Measurements from ENCODE around the gene CUBN.

DNA sequence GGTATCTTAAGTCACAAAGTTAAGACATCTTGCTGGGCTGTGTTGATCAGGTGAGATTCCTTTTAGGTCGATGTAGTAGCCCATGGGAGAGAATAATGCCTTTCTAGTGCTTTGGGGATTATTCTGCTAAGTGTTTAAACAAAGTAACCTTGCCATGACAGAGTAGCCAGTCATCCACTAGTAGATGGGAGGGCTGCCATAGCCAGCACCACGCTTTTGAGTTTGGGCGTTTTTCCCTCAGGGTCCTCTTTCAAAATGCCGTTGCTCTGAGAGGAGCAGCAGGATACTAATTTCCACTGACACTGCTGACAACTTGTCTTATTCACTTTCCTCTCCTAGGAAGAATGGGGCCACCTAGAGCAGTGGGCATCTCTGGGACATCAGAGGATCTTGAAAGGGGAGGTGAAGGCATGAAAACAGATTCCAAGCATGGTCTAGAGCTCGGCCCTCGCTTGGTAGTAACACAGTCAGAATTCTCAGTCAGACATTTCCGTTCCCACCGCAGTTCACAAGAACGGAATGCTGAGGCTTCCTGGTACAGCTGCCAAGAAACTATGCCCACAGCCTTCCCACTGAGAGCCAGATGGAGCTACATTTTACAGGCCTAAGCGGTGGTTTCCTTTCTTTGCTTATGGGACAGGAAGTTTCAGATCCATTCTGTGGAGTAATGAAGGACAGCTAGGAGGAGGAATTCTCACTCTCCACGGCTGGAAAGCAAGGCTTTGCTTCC is 297.1 kb downstream of the CUBN start:
- TF ChIP-seq POLR2A (IDR thresholded peaks at IDR 0.05; ENCODE audit: low read length) (no peak), RCOR1 (IDR thresholded peaks at IDR 0.05; ENCODE audit: low read depth, low read length) (no peak), RAD21 (conservative IDR thresholded peaks at IDR 0.05 in 1 of 2, IDR thresholded peaks at IDR 0.05 in 1 of 2) (no peak), KDM1A (IDR thresholded peaks at IDR 0.05; ENCODE audit: low read depth) (no peak), CHD2 (IDR thresholded peaks at IDR 0.05; ENCODE audit: low read length, partially characterized antibody) (no peak), RFX5 (IDR thresholded peaks at IDR 0.05) (no peak)
- TF ChIP-seq, protein P1, sequence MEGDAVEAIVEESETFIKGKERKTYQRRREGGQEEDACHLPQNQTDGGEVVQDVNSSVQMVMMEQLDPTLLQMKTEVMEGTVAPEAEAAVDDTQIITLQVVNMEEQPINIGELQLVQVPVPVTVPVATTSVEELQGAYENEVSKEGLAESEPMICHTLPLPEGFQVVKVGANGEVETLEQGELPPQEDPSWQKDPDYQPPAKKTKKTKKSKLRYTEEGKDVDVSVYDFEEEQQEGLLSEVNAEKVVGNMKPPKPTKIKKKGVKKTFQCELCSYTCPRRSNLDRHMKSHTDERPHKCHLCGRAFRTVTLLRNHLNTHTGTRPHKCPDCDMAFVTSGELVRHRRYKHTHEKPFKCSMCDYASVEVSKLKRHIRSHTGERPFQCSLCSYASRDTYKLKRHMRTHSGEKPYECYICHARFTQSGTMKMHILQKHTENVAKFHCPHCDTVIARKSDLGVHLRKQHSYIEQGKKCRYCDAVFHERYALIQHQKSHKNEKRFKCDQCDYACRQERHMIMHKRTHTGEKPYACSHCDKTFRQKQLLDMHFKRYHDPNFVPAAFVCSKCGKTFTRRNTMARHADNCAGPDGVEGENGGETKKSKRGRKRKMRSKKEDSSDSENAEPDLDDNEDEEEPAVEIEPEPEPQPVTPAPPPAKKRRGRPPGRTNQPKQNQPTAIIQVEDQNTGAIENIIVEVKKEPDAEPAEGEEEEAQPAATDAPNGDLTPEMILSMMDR (IDR thresholded peaks at IDR 0.05): no peak
- TF ChIP-seq, protein P2, sequence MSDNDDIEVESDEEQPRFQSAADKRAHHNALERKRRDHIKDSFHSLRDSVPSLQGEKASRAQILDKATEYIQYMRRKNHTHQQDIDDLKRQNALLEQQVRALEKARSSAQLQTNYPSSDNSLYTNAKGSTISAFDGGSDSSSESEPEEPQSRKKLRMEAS (IDR thresholded peaks at IDR 0.05): no peak
